Mesenchymal stem cell (in vitro differentiated cells and primary cell): ENCODE data around the gene KCNH2.

Experiments used
- DNase-seq: peaks from one replicate; pipeline ENCODE4 v3.0.0-alpha.2; 2013
- H2AFZ ChIP-seq: one replicate; pipeline ENCODE4 v1.6.1; 2013; ENCODE audit warnings: low read depth, mild to moderate bottlenecking, control low read depth, inconsistent platforms, low read length, moderate library complexity
- H2AK5ac ChIP-seq: 2 replicates; pipeline ENCODE4 v1.6.1; 2013; ENCODE audit warnings: low read length, moderate library complexity, mild to moderate bottlenecking, inconsistent platforms; ENCODE audit not compliant: severe bottlenecking
- H2BK120ac ChIP-seq: one replicate; pipeline ENCODE4 v1.6.1; 2013; ENCODE audit warnings: low read depth, mild to moderate bottlenecking, inconsistent platforms, low read length, moderate library complexity
- H2BK12ac ChIP-seq, 2 experiments: one replicate each; pipeline ENCODE4 v1.6.1; 2013; ENCODE audit warnings: inconsistent platforms in 2 of 2, low read length in 2 of 2, mild to moderate bottlenecking in 2 of 2, moderate library complexity in 2 of 2, control low read depth in 1 of 2
- H2BK15ac ChIP-seq: one replicate; pipeline ENCODE4 v1.6.1; 2013; ENCODE audit warnings: mild to moderate bottlenecking, low read depth, inconsistent platforms; ENCODE audit not compliant: poor library complexity, severe bottlenecking
- H2BK5ac ChIP-seq: 2 replicates; pipeline ENCODE4 v1.6.1; 2013; ENCODE audit warnings: low read depth, mild to moderate bottlenecking, low read length, control low read depth, inconsistent platforms; ENCODE audit not compliant: poor library complexity, severe bottlenecking
- H3K14ac ChIP-seq, 2 experiments: one replicate each; pipeline ENCODE4 v1.6.1; 2013; ENCODE audit warnings: inconsistent platforms in 2 of 2, low read length in 2 of 2, control low read depth in 1 of 2, mild to moderate bottlenecking in 1 of 2, moderate library complexity in 1 of 2
- H3K18ac ChIP-seq, 2 experiments: one replicate each; pipeline ENCODE4 v1.6.1; 2013; ENCODE audit warnings: inconsistent platforms in 2 of 2, low read length in 2 of 2, control low read depth in 1 of 2, low read depth in 1 of 2, mild to moderate bottlenecking in 1 of 2
- H3K23ac ChIP-seq, 2 experiments: one replicate each; pipeline ENCODE4 v1.6.1; 2013; ENCODE audit warnings: inconsistent platforms in 2 of 2, low read length in 2 of 2, mild to moderate bottlenecking in 2 of 2, moderate library complexity in 2 of 2, control low read depth in 1 of 2
- H3K27ac ChIP-seq: 2 replicates; pipeline ENCODE4 v1.5.1; 2013; ENCODE audit warnings: mild to moderate bottlenecking, moderate library complexity, low read length, control low read depth, inconsistent platforms; ENCODE audit not compliant: poor library complexity, severe bottlenecking
- H3K27me3 ChIP-seq, 2 experiments: 2 replicates each; pipeline versions ENCODE4 v1.6.1 to v1.7.0; 2013; ENCODE audit warnings: low read length in 2 of 2, mild to moderate bottlenecking in 2 of 2, moderate library complexity in 2 of 2, control low read depth in 1 of 2, inconsistent platforms in 1 of 2; ENCODE audit not compliant: control insufficient read depth in 1 of 2, insufficient read depth in 1 of 2
- H3K36me3 ChIP-seq, 2 experiments: 2 replicates each; pipeline versions ENCODE4 v1.6.1 to v1.7.0; 2013; ENCODE audit warnings: low read length in 2 of 2, control low read depth in 1 of 2, inconsistent platforms in 1 of 2, low read depth in 1 of 2, mild to moderate bottlenecking in 1 of 2; ENCODE audit not compliant: insufficient read depth in 2 of 2, control insufficient read depth in 1 of 2
- H3K4ac ChIP-seq, 2 experiments: one replicate each; pipeline ENCODE4 v1.6.1; 2013; ENCODE audit warnings: inconsistent platforms in 2 of 2, low read length in 2 of 2, mild to moderate bottlenecking in 2 of 2, moderate library complexity in 2 of 2, control low read depth in 1 of 2, low read depth in 1 of 2
- H3K4me1 ChIP-seq: 2 replicates; pipeline ENCODE4 v1.6.1; 2013; ENCODE audit warnings: low read depth, low read length, control low read depth; ENCODE audit not compliant: control insufficient read depth, insufficient read depth
- H3K4me2 ChIP-seq: 2 replicates; pipeline ENCODE4 v1.6.1; 2013; ENCODE audit warnings: low read length, mild to moderate bottlenecking, inconsistent platforms; ENCODE audit not compliant: poor library complexity, severe bottlenecking
- H3K4me3 ChIP-seq, 2 experiments: 2 replicates each; pipeline versions ENCODE4 v1.5.1 to v1.7.0; 2013; ENCODE audit warnings: low read length in 2 of 2, mild to moderate bottlenecking in 2 of 2, control low read depth in 1 of 2, low read depth in 1 of 2; ENCODE audit not compliant: insufficient read depth in 1 of 2
- H3K79me1 ChIP-seq: replicated peaks from 2 replicates; pipeline ENCODE4 v1.6.1; 2013; ENCODE audit warnings: mild to moderate bottlenecking, control low read depth, low read length, inconsistent platforms; ENCODE audit not compliant: poor library complexity, severe bottlenecking
- H3K9ac ChIP-seq: 2 replicates; pipeline ENCODE4 v1.7.0; 2013; ENCODE audit warnings: mild to moderate bottlenecking, low read length, moderate library complexity
- H3K9me3 ChIP-seq: 2 replicates; pipeline ENCODE4 v1.7.0; 2013; ENCODE audit warnings: mild to moderate bottlenecking, low read length; ENCODE audit not compliant: control insufficient read depth
- H4K8ac ChIP-seq: one replicate; pipeline ENCODE4 v1.6.1; 2013; ENCODE audit warnings: inconsistent platforms, mild to moderate bottlenecking, low read length, moderate library complexity
- H4K91ac ChIP-seq: one replicate; pipeline ENCODE4 v1.6.1; 2013; ENCODE audit warnings: mild to moderate bottlenecking, low read length, inconsistent platforms
- WGBS: methylation state at CpG from one replicate; pipeline ENCODE4 v1.1.7; 2013; ENCODE audit warnings: mixed read lengths; 5-methylcytosine and 5-hydroxymethylcytosine counted together

The KCNH2 gene

GRCh38 chr7:150949971-150950491 is 28.1 kb downstream of the KCNH2 start:
- H3K14ac ChIP-seq = peak overlapping the region in 1 of 2 experiments; percentile 81
- H3K9me3 ChIP-seq = no peaks in the 10 kb centered on the region
- peak overlapping the region; percentile 58 for H4K91ac ChIP-seq
- no peaks in the 10 kb centered on the region for H3K36me3 ChIP-seq
- H2BK15ac ChIP-seq = no peak overlapping the region
- no peaks in the 10 kb centered on the region for H3K79me1 ChIP-seq
- DNase-seq = no peak
- H3K9ac ChIP-seq = no peak overlapping the region
- H3K4me3 ChIP-seq = no peak overlapping the region
- H3K27ac ChIP-seq = no peak overlapping the region
- no peak overlapping the region for H2BK5ac ChIP-seq
- peak overlapping the region in 1 of 2 experiments; percentile 22 for H2BK12ac ChIP-seq
- H3K4me2 ChIP-seq = no peak overlapping the region
- 88% methylated on average over 16 of the region's 16 CpGs for WGBS
- peak overlapping the region in 1 of 2 experiments; percentile 72 for H3K18ac ChIP-seq
- H2AK5ac ChIP-seq = no peak overlapping the region
- peaks cover 9% of the 10 kb centered on the region for H3K4me1 ChIP-seq
- no peak overlapping the region for H3K23ac ChIP-seq
- H3K27me3 ChIP-seq = peaks cover 27 to 48% of the 10 kb centered on the region in 2 experiments
- no peak overlapping the region for H4K8ac ChIP-seq
- H2BK120ac ChIP-seq = peak overlapping the region; percentile 54
- H2AFZ ChIP-seq = no peak overlapping the region
- H3K4ac ChIP-seq = peak overlapping the region in 1 of 2 experiments; percentile 6

- Histone ChIP-seq H3K36me3 (no peaks in the 10 kb centered on the region), H3K4ac (no peak overlapping the region), H2BK120ac (peak overlapping the region; percentile 54), H4K8ac (no peak overlapping the region), H3K14ac (no peak overlapping the region), H3K9ac (no peak overlapping the region), H3K27ac (no peak overlapping the region), H3K9me3 (no peaks in the 10 kb centered on the region), H4K91ac (no peak overlapping the region), H2AK5ac (no peak overlapping the region), H3K4me3 (no peak overlapping the region), H2BK15ac (no peak overlapping the region), H3K79me1 (no peaks in the 10 kb centered on the region), H2BK5ac (no peak overlapping the region), H3K23ac (no peak overlapping the region), H3K27me3 (peaks cover 22 to 45% of the 10 kb centered on the region in 2 experiments), H2AFZ (peak overlapping the region; percentile 56), H3K4me1 (peaks cover 9% of the 10 kb centered on the region), H3K4me2 (no peak overlapping the region), H3K18ac (peak overlapping the region in 1 of 2 experiments; percentile 72), H2BK12ac (peak overlapping the region in 1 of 2 experiments; percentile 22)
- WGBS = 34% methylated on average over 3 of the region's 4 CpGs
- peak; percentile 30 for DNase-seq
Measured at GRCh38 chr7:150949564-150949963, 28.6 kb downstream of the KCNH2 start.

GRCh38 chr7:150948791-150949251 is 29.3 kb downstream of the KCNH2 start:
- Histone ChIP-seq H3K4me3 (no peak overlapping the region), H4K8ac (peak overlapping the region; percentile 20), H3K27me3 (peaks cover 16 to 44% of the 10 kb centered on the region in 2 experiments), H3K4ac (no peak overlapping the region), H3K23ac (peak overlapping the region in 1 of 2 experiments; percentile 23), H2BK12ac (peak overlapping the region; percentile 21 to 38), H2AFZ (no peak overlapping the region), H3K14ac (no peak overlapping the region), H3K9me3 (no peaks in the 10 kb centered on the region), H2BK15ac (no peak overlapping the region), H2AK5ac (no peak overlapping the region), H2BK5ac (no peak overlapping the region), H3K36me3 (no peaks in the 10 kb centered on the region), H3K9ac (no peak overlapping the region), H3K79me1 (no peaks in the 10 kb centered on the region), H2BK120ac (peak overlapping the region; percentile 73), H3K27ac (no peak overlapping the region), H3K18ac (no peak overlapping the region), H3K4me1 (peaks cover 9% of the 10 kb centered on the region), H3K4me2 (no peak overlapping the region), H4K91ac (peak overlapping the region; percentile 52)
- no peak for DNase-seq
- WGBS = 78% methylated on average over 15 of the region's 15 CpGs

- no peak overlapping the region for H3K18ac ChIP-seq
- H3K4me2 ChIP-seq = no peak overlapping the region
- H3K27ac ChIP-seq = no peak overlapping the region
- no peak overlapping the region for H2BK5ac ChIP-seq
- no peak overlapping the region for H3K14ac ChIP-seq
- no peaks in the 10 kb centered on the region for H3K36me3 ChIP-seq
- peaks cover 9% of the 10 kb centered on the region for H3K4me1 ChIP-seq
- no peak overlapping the region for H2AK5ac ChIP-seq
- no peak overlapping the region for H2BK15ac ChIP-seq
- no peak overlapping the region for H4K8ac ChIP-seq
- DNase-seq = no peak
- no peaks in the 10 kb centered on the region for H3K9me3 ChIP-seq
- H4K91ac ChIP-seq = no peak overlapping the region
- no peak overlapping the region for H3K4me3 ChIP-seq
- H2AFZ ChIP-seq = no peak overlapping the region
- no peak overlapping the region for H3K23ac ChIP-seq
- H2BK12ac ChIP-seq = no peak overlapping the region
- no peaks in the 10 kb centered on the region for H3K79me1 ChIP-seq
- H2BK120ac ChIP-seq = no peak overlapping the region
- 30% methylated on average over 30 of the region's 34 CpGs for WGBS
- H3K9ac ChIP-seq = no peak overlapping the region
- peaks cover 11 to 41% of the 10 kb centered on the region in 2 experiments for H3K27me3 ChIP-seq
- no peak overlapping the region for H3K4ac ChIP-seq
Measured at GRCh38 chr7:150947761-150948651, 30.1 kb downstream of the KCNH2 start.
